B cell (primary cell): Measurements from ENCODE around the gene DUSP5.

Experiments used
- EZH2 ChIP-seq: IDR thresholded peaks from 2 replicates; pipeline ENCODE4 v1.6.1; 2012; ENCODE audit warnings: borderline replicate concordance, low read depth, mild to moderate bottlenecking, moderate library complexity, low read length; ENCODE audit not compliant: insufficient read depth, poor library complexity, severe bottlenecking
- TF ChIP-seq, protein P1 (sequence below): fragments of 200-600 bp; IDR thresholded peaks from one replicate; pipeline ENCODE4 v1.8.0; 2022; ENCODE audit warnings: antibody characterized with exemption, mild to moderate bottlenecking

DNA sequence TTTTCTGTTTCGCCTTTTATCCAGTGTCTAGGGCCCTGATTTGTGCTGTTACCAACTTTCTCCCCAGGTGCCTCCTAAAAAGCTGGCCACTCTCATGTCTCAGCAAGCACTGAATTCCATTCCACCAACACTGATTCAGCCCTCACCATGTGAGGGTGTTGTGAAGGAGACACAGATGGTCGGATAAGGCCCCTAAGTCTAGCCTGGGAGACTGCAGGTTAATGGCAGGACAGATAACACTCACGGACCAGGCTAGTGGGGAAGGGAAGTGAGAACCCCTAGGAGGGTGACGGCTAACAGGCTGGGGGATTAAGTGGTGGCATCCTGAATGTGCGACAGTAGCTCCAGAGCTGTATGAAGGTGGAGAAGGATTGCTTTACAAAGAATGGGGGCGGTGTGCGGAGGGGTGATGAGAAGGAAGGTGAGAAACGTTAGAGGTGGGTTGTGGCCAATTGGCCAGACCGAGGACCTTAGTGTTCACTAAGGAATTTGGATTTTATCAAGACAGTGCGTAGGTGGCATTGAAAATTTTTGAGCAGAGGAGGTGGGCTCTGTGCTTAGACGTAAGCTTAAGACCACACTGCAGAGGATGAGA lies 3.8 kb upstream of the DUSP5 start:
- TF ChIP-seq, protein P1, sequence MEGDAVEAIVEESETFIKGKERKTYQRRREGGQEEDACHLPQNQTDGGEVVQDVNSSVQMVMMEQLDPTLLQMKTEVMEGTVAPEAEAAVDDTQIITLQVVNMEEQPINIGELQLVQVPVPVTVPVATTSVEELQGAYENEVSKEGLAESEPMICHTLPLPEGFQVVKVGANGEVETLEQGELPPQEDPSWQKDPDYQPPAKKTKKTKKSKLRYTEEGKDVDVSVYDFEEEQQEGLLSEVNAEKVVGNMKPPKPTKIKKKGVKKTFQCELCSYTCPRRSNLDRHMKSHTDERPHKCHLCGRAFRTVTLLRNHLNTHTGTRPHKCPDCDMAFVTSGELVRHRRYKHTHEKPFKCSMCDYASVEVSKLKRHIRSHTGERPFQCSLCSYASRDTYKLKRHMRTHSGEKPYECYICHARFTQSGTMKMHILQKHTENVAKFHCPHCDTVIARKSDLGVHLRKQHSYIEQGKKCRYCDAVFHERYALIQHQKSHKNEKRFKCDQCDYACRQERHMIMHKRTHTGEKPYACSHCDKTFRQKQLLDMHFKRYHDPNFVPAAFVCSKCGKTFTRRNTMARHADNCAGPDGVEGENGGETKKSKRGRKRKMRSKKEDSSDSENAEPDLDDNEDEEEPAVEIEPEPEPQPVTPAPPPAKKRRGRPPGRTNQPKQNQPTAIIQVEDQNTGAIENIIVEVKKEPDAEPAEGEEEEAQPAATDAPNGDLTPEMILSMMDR: no peak
- TF ChIP-seq EZH2: no peak
